ENCODE results near the gene RPL28. TPM values are rescaled to one million over a fixed set of nuclear protein-coding genes. Genes with fewer than 3 reads are reported as not detected.
"Not testable (repeated sequence)": the region's sequence is repeated elsewhere in the genome, so short reads cannot be mapped to it uniquely, and the experiment has no call there.

The RPL28 gene
- total RNA-seq, 3 donors from 2014 or later (not counting 1 experiment from before 2014, with no cell fraction given): 1,373 to 1,704 (median 1,679) TPM

GRCh38 chr19:55444646-55445045, 58.9 kb downstream of the RPL28 start:
- DNase-seq (no peak), ATAC-seq (no peak)
- 46% methylated on average over 11 of the region's 11 CpGs for WGBS (ENCODE audit: insufficient coverage)
- Histone ChIP-seq H3K27ac (ENCODE audit: low read length) (no peak overlapping the region), H3K9me3 (ENCODE audit: control insufficient read depth, insufficient read depth, low read length) (no peaks in the 10 kb centered on the region), H3K36me3 (ENCODE audit: control insufficient read depth, insufficient read depth, low read length) (no peaks in the 10 kb centered on the region), H3K27me3 (ENCODE audit: control insufficient read depth, insufficient read depth, low read length) (peaks cover 36% of the 10 kb centered on the region), H3K4me3 (ENCODE audit: low read length) (no peak overlapping the region), H3K4me1 (ENCODE audit: control insufficient read depth, insufficient read depth, low read length) (peaks cover 22% of the 10 kb centered on the region)
- TF ChIP-seq, protein P1, sequence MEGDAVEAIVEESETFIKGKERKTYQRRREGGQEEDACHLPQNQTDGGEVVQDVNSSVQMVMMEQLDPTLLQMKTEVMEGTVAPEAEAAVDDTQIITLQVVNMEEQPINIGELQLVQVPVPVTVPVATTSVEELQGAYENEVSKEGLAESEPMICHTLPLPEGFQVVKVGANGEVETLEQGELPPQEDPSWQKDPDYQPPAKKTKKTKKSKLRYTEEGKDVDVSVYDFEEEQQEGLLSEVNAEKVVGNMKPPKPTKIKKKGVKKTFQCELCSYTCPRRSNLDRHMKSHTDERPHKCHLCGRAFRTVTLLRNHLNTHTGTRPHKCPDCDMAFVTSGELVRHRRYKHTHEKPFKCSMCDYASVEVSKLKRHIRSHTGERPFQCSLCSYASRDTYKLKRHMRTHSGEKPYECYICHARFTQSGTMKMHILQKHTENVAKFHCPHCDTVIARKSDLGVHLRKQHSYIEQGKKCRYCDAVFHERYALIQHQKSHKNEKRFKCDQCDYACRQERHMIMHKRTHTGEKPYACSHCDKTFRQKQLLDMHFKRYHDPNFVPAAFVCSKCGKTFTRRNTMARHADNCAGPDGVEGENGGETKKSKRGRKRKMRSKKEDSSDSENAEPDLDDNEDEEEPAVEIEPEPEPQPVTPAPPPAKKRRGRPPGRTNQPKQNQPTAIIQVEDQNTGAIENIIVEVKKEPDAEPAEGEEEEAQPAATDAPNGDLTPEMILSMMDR (IDR thresholded peaks at IDR 0.05): no peak
- H3K4me1 Mint-ChIP-seq: peaks cover 11 to 19% of the 10 kb centered on the region in 2 donors
- H3K27me3 Mint-ChIP-seq (ENCODE audit: low read depth in 2 of 2): peaks cover 38 to 42% of the 10 kb centered on the region in 2 donors
- intact Hi-C loops (cut with micrococcal nuclease): no loop called here
- no peak overlapping the region for H3K4me3 Mint-ChIP-seq
- no peak overlapping the region for H3K27ac Mint-ChIP-seq
- H3K36me3 Mint-ChIP-seq: peaks cover 8% of the 10 kb centered on the region
- no peaks in the 10 kb centered on the region for H3K9me3 Mint-ChIP-seq

- H3K36me3 Mint-ChIP-seq: peaks cover 7% of the 10 kb centered on the region
- Histone ChIP-seq H3K36me3 (ENCODE audit: control insufficient read depth, insufficient read depth, low read length) (no peaks in the 10 kb centered on the region), H3K4me3 (ENCODE audit: low read length) (no peak overlapping the region), H3K27me3 (ENCODE audit: control insufficient read depth, insufficient read depth, low read length) (peaks cover 33% of the 10 kb centered on the region), H3K9me3 (ENCODE audit: control insufficient read depth, insufficient read depth, low read length) (no peaks in the 10 kb centered on the region), H3K27ac (ENCODE audit: low read length) (no peak overlapping the region), H3K4me1 (ENCODE audit: control insufficient read depth, insufficient read depth, low read length) (peaks cover 11% of the 10 kb centered on the region)
- no peak overlapping the region for H3K4me3 Mint-ChIP-seq
- TF ChIP-seq, protein P1 (IDR thresholded peaks at IDR 0.05): no peak
- ATAC-seq (no peak), DNase-seq (no peak)
- peaks cover 7 to 22% of the 10 kb centered on the region in 2 donors for H3K4me1 Mint-ChIP-seq
- WGBS (ENCODE audit: insufficient coverage): 83% methylated on average over 6 of the region's 8 CpGs
- intact Hi-C loops (cut with micrococcal nuclease): no loop called here
- no peak overlapping the region for H3K27ac Mint-ChIP-seq
- H3K27me3 Mint-ChIP-seq (ENCODE audit: low read depth in 2 of 2): peaks cover 35 to 40% of the 10 kb centered on the region in 2 donors
- no peaks in the 10 kb centered on the region for H3K9me3 Mint-ChIP-seq
Measured at GRCh38 chr19:55446060-55446459, 60.3 kb downstream of the RPL28 start.

GRCh38 chr19:55447421-55448174, 61.9 kb downstream of the RPL28 start:
- peaks cover 12% of the 10 kb centered on the region for H3K4me1 ChIP-seq (ENCODE audit: control insufficient read depth, insufficient read depth, low read length)
- WGBS (ENCODE audit: insufficient coverage): 42% methylated on average over 14 of the region's 16 CpGs
- H3K27me3 ChIP-seq (ENCODE audit: control insufficient read depth, insufficient read depth, low read length): peaks cover 33% of the 10 kb centered on the region
- Mint-ChIP-seq H3K4me3 (no peak overlapping the region), H3K36me3 (no peaks in the 10 kb centered on the region), H3K27ac (no peak overlapping the region), H3K27me3 (ENCODE audit: low read depth in 2 of 2) (peaks cover 27 to 39% of the 10 kb centered on the region in 2 donors), H3K4me1 (peaks cover 0 to 20% of the 10 kb centered on the region in 2 donors), H3K9me3 (no peaks in the 10 kb centered on the region)
- TF ChIP-seq, protein P1 (IDR thresholded peaks at IDR 0.05): no peak
- no peak overlapping the region for H3K4me3 ChIP-seq (ENCODE audit: low read length)
- intact Hi-C loops (cut with micrococcal nuclease): no loop called here
- ATAC-seq (peak; percentile 19 to 21 (median 20)), DNase-seq (no peak)
- H3K27ac ChIP-seq (ENCODE audit: low read length): no peak overlapping the region
- no peaks in the 10 kb centered on the region for H3K36me3 ChIP-seq (ENCODE audit: control insufficient read depth, insufficient read depth, low read length)
- H3K9me3 ChIP-seq (ENCODE audit: control insufficient read depth, insufficient read depth, low read length): no peaks in the 10 kb centered on the region

GRCh38 chr19:55448175-55448490, 62.4 kb downstream of the RPL28 start:
- intact Hi-C loops (cut with micrococcal nuclease); H3K36me3 Mint-ChIP-seq; H3K4me3 Mint-ChIP-seq; H3K36me3 ChIP-seq (ENCODE audit: control insufficient read depth, insufficient read depth, low read length); DNase-seq; H3K27ac Mint-ChIP-seq; H3K27ac ChIP-seq (ENCODE audit: low read length); ATAC-seq; H3K9me3 Mint-ChIP-seq; H3K9me3 ChIP-seq (ENCODE audit: control insufficient read depth, insufficient read depth, low read length); H3K4me3 ChIP-seq (ENCODE audit: low read length): not testable (repeated sequence)
- Mint-ChIP-seq H3K27me3 (ENCODE audit: low read depth in 2 of 2) (peaks cover 27 to 35% of the 10 kb centered on the region in 2 donors), H3K4me1 (peaks cover 0 to 15% of the 10 kb centered on the region in 2 donors)
- Histone ChIP-seq H3K27me3 (ENCODE audit: control insufficient read depth, insufficient read depth, low read length) (peaks cover 36% of the 10 kb centered on the region), H3K4me1 (ENCODE audit: control insufficient read depth, insufficient read depth, low read length) (peaks cover 12% of the 10 kb centered on the region)
- 83% methylated on average over 5 of the region's 5 CpGs for WGBS (ENCODE audit: insufficient coverage)

All from natural killer cell (primary cell).